Glutamatergic neuron (in vitro differentiated cells): Measurements from ENCODE around the gene C1orf105. TPM values are rescaled to one million over a fixed set of nuclear protein-coding genes. Genes with fewer than 3 reads are reported as not detected.

ENCODE experiments used
- DNase-seq: peaks from one replicate; pipeline ENCODE4 v3.0.0; 2022
- H3K27ac Mint-ChIP-seq: one replicate; pipeline ENCODE4 v1.8.0; 2020; ENCODE audit warnings: mild to moderate bottlenecking, mixed read lengths, inconsistent platforms; ENCODE audit not compliant: unreplicated experiment
- H3K27me3 Mint-ChIP-seq: one replicate; pipeline ENCODE4 v1.8.0; 2020; ENCODE audit warnings: mild to moderate bottlenecking, moderate library complexity, mixed read lengths, inconsistent platforms; ENCODE audit not compliant: unreplicated experiment
- H3K36me3 Mint-ChIP-seq: one replicate; pipeline ENCODE4 v1.8.0; 2020; ENCODE audit warnings: mild to moderate bottlenecking, mixed read lengths, inconsistent platforms; ENCODE audit not compliant: unreplicated experiment
- H3K4me1 Mint-ChIP-seq: one replicate; pipeline ENCODE4 v1.8.0; 2020; ENCODE audit warnings: mild to moderate bottlenecking, low read depth, mixed read lengths, inconsistent platforms; ENCODE audit not compliant: unreplicated experiment
- H3K4me3 Mint-ChIP-seq: one replicate; pipeline ENCODE4 v1.8.0; 2020; ENCODE audit warnings: mild to moderate bottlenecking, mixed read lengths, inconsistent platforms; ENCODE audit not compliant: unreplicated experiment
- H3K9me3 Mint-ChIP-seq: one replicate; pipeline ENCODE4 v1.8.0; 2020; ENCODE audit warnings: mild to moderate bottlenecking, moderate library complexity, mixed read lengths, inconsistent platforms; ENCODE audit not compliant: unreplicated experiment
- total RNA-seq: library from RNA; stranded (reverse); fragmentation: NEBNext Ultra II Directional; extraction: Animal tissue kit (Norgen Biotek cat#: 25700); gene quantifications from one replicate; pipeline ENCODE4 v1.2.1, GENCODE V29; 2021; ENCODE audit not compliant: unreplicated experiment
- TF ChIP-seq, protein P1 (sequence below): fragments of 200-600 bp; sonication (generic); IDR thresholded peaks from one replicate; pipeline ENCODE4 v1.5.0; 2021; ENCODE audit not compliant: partially characterized antibody, unreplicated experiment

Gene C1orf105
- total RNA-seq, 1 donor from 2014 or later: not detected

DNA sequence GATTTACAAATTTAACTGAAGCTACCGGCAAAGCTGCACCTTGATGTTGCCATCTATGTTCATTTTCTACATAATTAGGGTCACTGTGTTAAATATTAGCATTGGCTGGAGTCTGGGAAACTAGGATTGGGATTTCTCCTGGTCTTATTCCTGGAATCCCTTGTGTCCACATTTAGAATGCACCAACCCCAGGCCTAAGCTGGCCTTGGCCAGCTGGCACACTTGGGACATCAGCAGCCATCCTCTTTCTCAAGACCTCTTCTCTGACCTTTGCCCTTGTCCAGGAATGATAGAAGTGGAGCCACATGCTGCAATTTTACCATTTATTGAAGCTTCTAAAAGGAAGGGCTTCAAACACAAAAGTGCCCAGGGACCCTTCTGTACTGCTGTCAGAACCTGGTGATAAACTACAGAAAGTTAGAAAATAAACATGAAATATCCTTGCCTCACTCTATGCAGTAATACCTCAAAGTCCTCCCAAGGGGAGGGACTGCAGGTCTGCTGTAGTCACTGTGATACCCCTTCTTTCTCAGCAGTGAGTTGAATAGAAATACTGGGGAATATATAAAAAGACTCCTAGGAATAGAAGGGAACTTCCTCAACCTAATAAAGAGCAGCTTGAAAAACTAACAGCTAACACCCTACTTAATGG is 37.1 kb downstream of the C1orf105 start:
- no peak overlapping the region for H3K4me3 Mint-ChIP-seq
- H3K9me3 Mint-ChIP-seq: no peaks in the 10 kb centered on the region
- TF ChIP-seq, protein P1, sequence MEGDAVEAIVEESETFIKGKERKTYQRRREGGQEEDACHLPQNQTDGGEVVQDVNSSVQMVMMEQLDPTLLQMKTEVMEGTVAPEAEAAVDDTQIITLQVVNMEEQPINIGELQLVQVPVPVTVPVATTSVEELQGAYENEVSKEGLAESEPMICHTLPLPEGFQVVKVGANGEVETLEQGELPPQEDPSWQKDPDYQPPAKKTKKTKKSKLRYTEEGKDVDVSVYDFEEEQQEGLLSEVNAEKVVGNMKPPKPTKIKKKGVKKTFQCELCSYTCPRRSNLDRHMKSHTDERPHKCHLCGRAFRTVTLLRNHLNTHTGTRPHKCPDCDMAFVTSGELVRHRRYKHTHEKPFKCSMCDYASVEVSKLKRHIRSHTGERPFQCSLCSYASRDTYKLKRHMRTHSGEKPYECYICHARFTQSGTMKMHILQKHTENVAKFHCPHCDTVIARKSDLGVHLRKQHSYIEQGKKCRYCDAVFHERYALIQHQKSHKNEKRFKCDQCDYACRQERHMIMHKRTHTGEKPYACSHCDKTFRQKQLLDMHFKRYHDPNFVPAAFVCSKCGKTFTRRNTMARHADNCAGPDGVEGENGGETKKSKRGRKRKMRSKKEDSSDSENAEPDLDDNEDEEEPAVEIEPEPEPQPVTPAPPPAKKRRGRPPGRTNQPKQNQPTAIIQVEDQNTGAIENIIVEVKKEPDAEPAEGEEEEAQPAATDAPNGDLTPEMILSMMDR: no peak
- H3K27ac Mint-ChIP-seq: no peak overlapping the region
- H3K4me1 Mint-ChIP-seq: peaks cover 6% of the 10 kb centered on the region
- no peaks in the 10 kb centered on the region for H3K36me3 Mint-ChIP-seq
- no peak for DNase-seq
- no peaks in the 10 kb centered on the region for H3K27me3 Mint-ChIP-seq

DNA sequence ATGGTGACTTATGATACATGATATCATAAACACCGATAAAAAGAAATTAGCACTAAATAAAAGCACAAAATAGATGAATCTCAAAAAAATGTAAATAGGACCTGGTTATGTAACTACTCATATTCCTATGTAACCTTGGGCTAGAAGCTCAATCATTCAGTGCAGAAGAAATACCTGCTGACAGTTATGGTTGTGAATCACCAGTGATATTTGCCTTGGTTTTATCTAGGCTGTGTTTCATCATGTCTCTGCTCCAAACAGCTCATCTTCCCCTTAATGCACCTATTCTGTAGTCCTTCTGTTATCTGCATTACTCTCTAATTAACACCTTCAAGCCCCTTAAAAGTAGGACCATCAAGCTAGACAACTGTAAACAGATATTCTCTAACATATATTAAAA is 39.7 kb downstream of the C1orf105 start:
- Mint-ChIP-seq H3K4me3 (no peak overlapping the region), H3K27me3 (no peaks in the 10 kb centered on the region), H3K36me3 (no peaks in the 10 kb centered on the region), H3K9me3 (no peaks in the 10 kb centered on the region), H3K4me1 (peaks cover 4% of the 10 kb centered on the region), H3K27ac (no peak overlapping the region)
- TF ChIP-seq, protein P1: no peak
- DNase-seq: no peak

DNA sequence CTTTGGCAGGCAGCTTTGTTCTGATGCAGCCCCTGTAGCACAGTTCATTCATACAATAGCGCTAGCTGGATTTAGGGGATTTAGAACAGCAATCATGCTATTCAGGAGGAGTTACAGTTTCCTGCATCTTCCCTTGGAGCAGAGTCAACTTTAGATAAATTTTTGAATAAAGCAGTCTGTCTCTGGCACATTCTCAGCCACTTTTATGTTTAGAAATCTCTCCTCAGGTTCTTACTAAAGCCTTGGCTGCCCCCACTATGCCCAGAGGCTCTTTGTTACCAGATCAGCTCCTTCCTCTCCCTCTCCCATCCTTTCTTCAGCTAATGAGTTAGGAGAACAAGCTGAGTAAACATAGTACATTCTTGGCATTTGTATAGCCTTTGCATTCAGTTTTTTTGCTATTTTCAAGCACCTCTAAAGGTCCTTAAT is 40.4 kb downstream of the C1orf105 start:
- TF ChIP-seq, protein P1: no peak
- Mint-ChIP-seq H3K36me3 (no peaks in the 10 kb centered on the region), H3K27me3 (no peaks in the 10 kb centered on the region), H3K9me3 (no peaks in the 10 kb centered on the region), H3K27ac (no peak overlapping the region), H3K4me1 (peaks cover 4% of the 10 kb centered on the region), H3K4me3 (no peak overlapping the region)
- no peak for DNase-seq

DNA sequence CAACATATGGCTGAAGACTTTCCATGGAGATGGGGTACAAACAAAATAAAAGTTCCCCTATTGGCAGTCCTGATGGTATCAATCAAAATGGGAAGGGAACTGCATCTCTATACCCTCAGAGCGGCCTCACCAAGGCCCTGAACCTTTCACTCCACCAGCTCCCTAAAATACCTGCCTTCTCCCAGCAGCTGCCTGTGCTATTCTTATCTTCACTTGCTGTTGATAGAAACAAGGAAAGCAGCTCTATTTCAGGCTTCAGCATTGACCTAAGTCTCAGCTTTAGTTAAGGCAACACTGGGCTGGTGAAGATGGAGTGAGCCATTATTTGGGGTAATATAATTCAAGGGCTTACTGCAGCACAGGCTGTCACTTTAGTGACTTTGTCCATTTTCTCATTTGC is 45.1 kb downstream of the C1orf105 start:
- no peaks in the 10 kb centered on the region for H3K4me1 Mint-ChIP-seq
- no peak overlapping the region for H3K27ac Mint-ChIP-seq
- H3K36me3 Mint-ChIP-seq: no peaks in the 10 kb centered on the region
- H3K27me3 Mint-ChIP-seq: no peaks in the 10 kb centered on the region
- H3K9me3 Mint-ChIP-seq: no peaks in the 10 kb centered on the region
- TF ChIP-seq, protein P1: no peak
- no peak overlapping the region for H3K4me3 Mint-ChIP-seq
- DNase-seq: no peak

DNA sequence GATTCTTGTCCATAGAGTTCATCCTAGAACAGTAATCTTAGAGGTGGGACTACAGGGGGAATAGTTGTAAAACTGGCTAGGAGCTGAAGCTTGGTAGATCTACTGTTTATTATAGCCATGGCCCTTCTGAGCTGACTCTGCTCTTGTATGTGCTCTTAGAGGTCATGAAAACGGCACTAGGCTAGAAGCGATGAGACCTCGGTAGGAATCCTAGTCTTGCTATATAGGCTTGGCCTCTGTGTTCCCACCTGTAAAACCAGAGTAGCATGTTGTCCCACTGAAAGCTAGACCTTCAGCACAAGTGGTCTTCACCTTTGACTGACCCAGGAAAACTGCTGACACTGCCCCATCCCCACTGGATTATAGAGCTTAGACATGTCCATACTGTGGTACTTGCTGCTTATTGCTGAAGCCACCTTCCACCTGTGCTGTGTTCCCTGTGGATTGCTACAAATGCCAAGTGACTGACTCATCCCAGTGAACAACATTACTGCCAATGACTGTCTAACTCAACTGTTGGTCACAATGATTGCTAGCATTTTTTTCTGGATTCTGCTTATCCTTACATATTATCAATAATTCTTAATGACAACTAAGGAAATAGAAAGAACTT is 46.4 kb downstream of the C1orf105 start:
- Mint-ChIP-seq H3K27ac (no peak overlapping the region), H3K4me3 (no peak overlapping the region), H3K27me3 (no peaks in the 10 kb centered on the region), H3K9me3 (no peaks in the 10 kb centered on the region), H3K4me1 (no peaks in the 10 kb centered on the region), H3K36me3 (no peaks in the 10 kb centered on the region)
- no peak for DNase-seq
- TF ChIP-seq, protein P1: no peak
